GM19467 (cell line): Measurements from ENCODE around the gene SCAMP3.

ENCODE experiments used
- ATAC-seq: cut with Tn5 transposase; IDR thresholded peaks from one replicate; pipeline ENCODE4 v1.9.1; 2021; ENCODE audit warnings: mild to moderate bottlenecking, moderate library complexity; ENCODE audit not compliant: unreplicated experiment

SCAMP3 gene

DNA sequence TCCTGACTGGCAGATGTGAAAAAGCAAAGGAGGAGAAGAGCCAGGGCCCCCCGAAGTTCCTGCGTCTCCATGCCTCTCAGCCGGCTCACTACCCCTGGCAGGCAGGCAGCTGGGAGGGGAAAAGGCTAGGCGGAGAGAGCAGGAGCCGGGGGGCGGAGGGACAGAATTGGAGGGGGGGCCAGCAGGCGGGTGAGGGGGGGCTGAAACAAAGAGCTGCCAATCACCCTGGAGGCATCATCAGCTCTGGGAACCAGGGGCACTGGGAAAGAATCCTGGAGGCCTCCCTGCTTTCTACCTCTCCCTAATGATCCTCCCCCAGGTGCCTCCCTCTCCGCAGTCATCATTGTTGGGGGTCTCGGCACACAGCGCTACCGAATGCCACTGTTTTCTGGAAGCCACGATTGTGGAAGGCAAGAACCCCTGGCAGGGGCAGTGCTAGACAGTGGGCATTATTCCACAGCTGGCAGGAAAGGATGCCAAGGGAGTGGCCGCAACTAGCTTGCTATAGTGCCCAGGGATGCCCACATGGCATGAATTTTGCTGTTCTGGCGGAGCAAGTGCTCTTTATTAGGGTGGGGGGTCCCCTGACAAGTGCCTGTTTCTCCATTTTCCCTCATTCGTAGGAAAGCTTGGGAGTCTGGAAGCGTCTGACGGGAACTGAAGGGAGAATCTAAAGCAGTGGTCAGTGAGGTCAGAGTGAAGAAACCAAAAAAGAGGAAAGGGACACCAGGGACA, 54.2 kb downstream of the SCAMP3 start, which contains the start of gene THBS3:
THBS3 (minus strand) TSS at position 92 of the 735 bp plus-strand sequence; CDS start at position 71, 21 bp downstream.
- ATAC-seq: no peak

DNA sequence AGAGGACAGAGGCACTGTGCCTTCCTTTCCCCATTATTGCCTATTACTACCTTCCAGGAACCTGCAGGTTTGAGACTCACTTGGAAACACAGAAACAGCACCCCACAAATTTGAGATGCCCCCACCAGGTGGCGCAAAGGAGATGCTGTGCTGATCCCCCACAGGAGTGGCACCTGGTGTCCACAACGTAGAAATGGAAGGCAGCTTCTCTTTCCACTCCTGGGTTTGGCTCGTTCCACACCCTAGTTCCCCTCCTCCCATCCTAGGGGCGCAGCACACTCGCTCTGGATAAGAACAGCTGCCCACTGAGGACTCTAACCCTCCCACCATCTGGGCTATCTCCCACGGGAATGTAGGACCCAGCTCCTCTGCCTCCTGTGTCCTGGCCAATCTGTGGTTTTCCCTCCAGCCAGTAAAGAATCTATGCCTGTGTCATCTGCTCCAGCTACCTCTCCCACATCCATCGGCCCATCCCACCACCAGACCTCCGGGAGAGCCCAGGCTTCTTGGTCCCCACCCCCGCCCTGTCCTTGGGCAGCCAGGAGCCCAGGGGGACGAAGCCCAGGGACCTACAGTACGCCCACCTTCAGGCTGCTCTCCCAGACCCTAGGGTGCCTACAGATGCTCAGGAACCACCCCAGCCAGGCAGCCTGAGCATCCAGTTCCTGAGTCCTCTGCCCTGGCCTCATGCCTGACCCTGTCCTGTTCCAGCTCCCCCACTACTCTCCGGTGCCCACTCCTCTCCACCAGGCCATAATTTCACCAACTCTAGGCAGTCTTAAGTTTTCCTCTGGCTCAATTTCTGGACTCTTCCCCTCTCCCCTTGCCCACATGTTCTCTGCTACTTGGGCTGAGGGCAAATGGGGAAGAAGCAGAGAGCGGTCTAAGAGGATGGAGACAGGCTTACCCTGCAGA, 55.0 kb downstream of the SCAMP3 start:
- no peak for ATAC-seq
